Cardiac muscle cell (in vitro differentiated cells and primary cell): ENCODE data around the gene ISM1. TPM values are rescaled to one million over a fixed set of nuclear protein-coding genes. Genes with fewer than 3 reads are reported as not detected.

Experiments
- DNase-seq, 2 donors: peaks; one replicate each; pipeline versions ENCODE4 v3.0.0 to v3.0.0-alpha.2; 2010 to 2017; ENCODE audit warnings: low read depth in 1 of 2, low spot score in 1 of 2
- H3K27ac ChIP-seq: fragments of 200-600 bp; sonication (generic); 2 replicates; pipeline ENCODE4 v1.5.1; 2016
- H3K27me3 ChIP-seq: fragments of 200-600 bp; sonication (generic); 2 replicates; pipeline ENCODE4 v1.6.0; 2016; ENCODE audit warnings: control low read depth
- H3K36me3 ChIP-seq: fragments of 200-600 bp; sonication (generic); 2 replicates; pipeline ENCODE4 v1.5.1; 2016; ENCODE audit warnings: control low read depth
- H3K4me1 ChIP-seq: fragments of 200-600 bp; sonication (generic); 2 replicates; pipeline ENCODE4 v1.8.1; 2017; ENCODE audit warnings: low read depth, mild to moderate bottlenecking, mixed run types
- H3K4me3 ChIP-seq: fragments of 200-600 bp; sonication (generic); 2 replicates; pipeline ENCODE4 v1.5.1; 2016; ENCODE audit warnings: mild to moderate bottlenecking
- H3K9me3 ChIP-seq: fragments of 200-600 bp; sonication (generic); 2 replicates; pipeline ENCODE4 v1.5.1; 2017; ENCODE audit warnings: low read depth, mild to moderate bottlenecking, control low read depth
- polyA plus RNA-seq: library from polyadenylated mRNA; unstranded; fragments of >200 nt; fragmentation: Nextera tagmentation; extraction: Ambion mirVana; gene quantifications from 2 replicates; pipeline ENCODE4 v1.2.1, GENCODE V29; 2016
- total RNA-seq: library from RNA; depleted of rRNA; stranded (reverse); fragments of >200 nt; gene quantifications from 2 replicates; pipeline ENCODE4 v1.2.3, GENCODE V29; 2016
- TF ChIP-seq, protein P1 (sequence below): IDR thresholded peaks from 2 replicates; pipeline ENCODE4 v1.5.1; 2012; ENCODE audit warnings: low read depth, mild to moderate bottlenecking, low read length

ISM1 gene
- total and polyA plus RNA-seq, 2 experiments from 2014 or later = 0.21 to 0.59 TPM

DNA sequence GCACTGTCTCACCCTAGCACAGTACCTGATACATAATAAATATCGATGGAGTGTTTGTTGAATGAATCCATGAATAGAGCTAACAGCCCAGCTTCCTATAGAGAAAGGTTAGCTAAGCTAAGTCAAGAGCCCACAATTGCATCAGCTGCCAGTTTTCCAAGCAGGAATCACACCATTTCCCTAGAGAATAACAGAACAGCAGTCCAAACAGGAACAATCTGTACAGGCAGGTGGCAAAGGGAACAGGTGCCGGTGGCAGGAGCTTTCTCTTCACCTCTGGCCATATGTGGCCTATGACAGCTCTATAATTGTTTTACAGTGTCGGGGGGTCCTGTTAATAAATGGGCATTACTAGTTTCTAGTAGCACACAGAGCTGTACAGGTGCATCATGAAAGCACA lies 38.8 kb downstream of the ISM1 start:
- Histone ChIP-seq H3K4me3 (no peak overlapping the region), H3K36me3 (no peaks in the 10 kb centered on the region), H3K9me3 (no peaks in the 10 kb centered on the region), H3K4me1 (peaks cover 20% of the 10 kb centered on the region), H3K27me3 (no peaks in the 10 kb centered on the region), H3K27ac (no peak overlapping the region)
- no peak for DNase-seq
- TF ChIP-seq, protein P1, sequence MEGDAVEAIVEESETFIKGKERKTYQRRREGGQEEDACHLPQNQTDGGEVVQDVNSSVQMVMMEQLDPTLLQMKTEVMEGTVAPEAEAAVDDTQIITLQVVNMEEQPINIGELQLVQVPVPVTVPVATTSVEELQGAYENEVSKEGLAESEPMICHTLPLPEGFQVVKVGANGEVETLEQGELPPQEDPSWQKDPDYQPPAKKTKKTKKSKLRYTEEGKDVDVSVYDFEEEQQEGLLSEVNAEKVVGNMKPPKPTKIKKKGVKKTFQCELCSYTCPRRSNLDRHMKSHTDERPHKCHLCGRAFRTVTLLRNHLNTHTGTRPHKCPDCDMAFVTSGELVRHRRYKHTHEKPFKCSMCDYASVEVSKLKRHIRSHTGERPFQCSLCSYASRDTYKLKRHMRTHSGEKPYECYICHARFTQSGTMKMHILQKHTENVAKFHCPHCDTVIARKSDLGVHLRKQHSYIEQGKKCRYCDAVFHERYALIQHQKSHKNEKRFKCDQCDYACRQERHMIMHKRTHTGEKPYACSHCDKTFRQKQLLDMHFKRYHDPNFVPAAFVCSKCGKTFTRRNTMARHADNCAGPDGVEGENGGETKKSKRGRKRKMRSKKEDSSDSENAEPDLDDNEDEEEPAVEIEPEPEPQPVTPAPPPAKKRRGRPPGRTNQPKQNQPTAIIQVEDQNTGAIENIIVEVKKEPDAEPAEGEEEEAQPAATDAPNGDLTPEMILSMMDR = no peak

DNA sequence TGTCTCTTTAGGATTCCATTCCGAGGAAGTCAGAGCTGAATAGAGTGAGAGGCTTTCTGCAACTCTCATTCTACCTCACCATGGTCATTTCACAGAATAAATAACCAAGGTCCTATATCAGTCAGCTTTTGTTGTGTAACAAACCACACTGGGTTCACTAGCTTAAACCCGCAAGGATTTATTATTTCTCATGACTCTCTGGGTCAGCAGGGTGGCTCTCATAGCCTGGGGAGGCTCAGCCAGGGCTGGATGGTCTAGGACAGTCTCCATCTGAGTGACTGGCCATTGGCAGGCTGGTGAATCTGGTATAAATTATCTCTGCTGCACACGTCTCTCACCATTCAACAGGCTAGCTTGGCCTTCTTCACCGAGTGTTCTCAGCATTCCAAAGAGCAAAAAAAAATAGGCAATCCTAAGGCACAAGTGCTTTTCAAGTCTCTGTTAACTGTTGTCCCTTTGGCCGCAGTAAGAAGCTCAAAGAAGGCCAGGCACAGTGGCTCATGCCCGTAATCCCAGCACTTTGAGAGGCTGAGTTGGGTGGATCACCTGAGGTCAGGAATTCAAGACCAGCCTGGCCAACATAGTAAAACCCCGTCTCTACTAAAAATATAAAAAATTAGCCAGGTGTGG lies 39.7 kb downstream of the ISM1 start:
- no peak for DNase-seq
- TF ChIP-seq, protein P1 = no peak
- Histone ChIP-seq H3K4me1 (peaks cover 20% of the 10 kb centered on the region), H3K27ac (no peak overlapping the region), H3K4me3 (no peak overlapping the region), H3K9me3 (no peaks in the 10 kb centered on the region), H3K27me3 (no peaks in the 10 kb centered on the region), H3K36me3 (no peaks in the 10 kb centered on the region)

DNA sequence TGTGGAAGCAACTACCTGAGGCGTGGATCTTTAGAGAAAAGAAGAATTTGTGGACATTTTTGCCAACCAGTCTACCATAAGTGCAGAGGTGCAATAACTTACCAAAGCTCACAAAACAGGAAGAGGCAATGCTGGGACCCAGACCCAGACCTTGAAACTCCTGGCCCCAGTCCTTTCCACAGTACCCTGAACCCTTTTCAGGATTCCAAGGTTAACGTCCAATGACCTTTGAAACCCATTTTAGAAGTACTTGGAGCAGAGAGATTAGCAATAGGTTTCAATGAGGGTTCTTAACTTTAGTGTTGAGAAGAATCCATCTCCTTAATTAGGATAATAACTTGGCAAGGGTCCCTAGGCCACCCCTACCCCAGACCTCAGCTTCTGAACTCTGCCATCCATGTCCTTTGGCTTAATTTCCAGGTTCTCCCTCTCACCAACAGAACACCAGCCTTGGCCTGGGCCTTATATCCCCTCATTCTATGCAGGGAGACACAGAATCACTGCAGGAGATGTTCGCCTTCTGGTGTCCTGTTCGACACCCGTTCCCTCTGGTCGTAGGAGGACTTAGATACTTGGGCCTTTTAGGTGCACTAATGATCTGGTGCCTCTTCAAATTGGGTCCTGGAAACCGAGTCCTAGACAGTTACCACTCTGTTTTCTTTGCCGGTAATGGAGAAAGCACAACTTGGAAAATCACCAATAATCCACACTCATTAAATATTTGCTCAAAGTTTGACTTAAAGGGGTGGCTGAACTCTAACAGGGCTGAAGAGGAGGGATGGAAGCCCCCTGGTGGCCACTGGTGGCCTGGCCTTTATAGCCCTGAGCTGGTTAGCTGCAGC lies 40.6 kb downstream of the ISM1 start:
- no peak overlapping the region for H3K27ac ChIP-seq
- DNase-seq = peak; percentile 65 to 66
- H3K36me3 ChIP-seq = no peaks in the 10 kb centered on the region
- H3K9me3 ChIP-seq = no peaks in the 10 kb centered on the region
- no peak overlapping the region for H3K4me3 ChIP-seq
- H3K27me3 ChIP-seq = no peaks in the 10 kb centered on the region
- TF ChIP-seq, protein P1 = peak; percentile 82
- H3K4me1 ChIP-seq = peaks cover 20% of the 10 kb centered on the region

DNA sequence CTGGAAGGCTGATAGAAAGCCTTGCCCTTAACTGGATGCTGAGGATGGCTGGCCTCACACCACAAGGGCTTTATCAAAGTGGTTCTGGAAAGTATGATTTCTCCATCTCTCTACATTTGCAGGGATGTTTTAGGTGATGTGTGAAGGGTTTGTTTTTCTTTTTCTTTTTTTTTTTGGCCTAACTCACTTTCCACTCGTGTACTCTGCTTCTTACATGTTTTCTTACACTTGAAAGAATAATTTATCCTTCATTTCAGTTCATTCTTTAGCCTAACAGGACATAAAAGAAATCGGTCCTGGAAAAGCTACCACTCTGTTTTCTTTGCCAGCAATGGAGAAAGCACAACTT lies 41.2 kb downstream of the ISM1 start:
- H3K27me3 ChIP-seq = no peaks in the 10 kb centered on the region
- TF ChIP-seq, protein P1 = no peak
- H3K4me3 ChIP-seq = no peak overlapping the region
- H3K4me1 ChIP-seq = peaks cover 24% of the 10 kb centered on the region
- no peak overlapping the region for H3K27ac ChIP-seq
- H3K36me3 ChIP-seq = no peaks in the 10 kb centered on the region
- H3K9me3 ChIP-seq = no peaks in the 10 kb centered on the region
- DNase-seq = no peak

DNA sequence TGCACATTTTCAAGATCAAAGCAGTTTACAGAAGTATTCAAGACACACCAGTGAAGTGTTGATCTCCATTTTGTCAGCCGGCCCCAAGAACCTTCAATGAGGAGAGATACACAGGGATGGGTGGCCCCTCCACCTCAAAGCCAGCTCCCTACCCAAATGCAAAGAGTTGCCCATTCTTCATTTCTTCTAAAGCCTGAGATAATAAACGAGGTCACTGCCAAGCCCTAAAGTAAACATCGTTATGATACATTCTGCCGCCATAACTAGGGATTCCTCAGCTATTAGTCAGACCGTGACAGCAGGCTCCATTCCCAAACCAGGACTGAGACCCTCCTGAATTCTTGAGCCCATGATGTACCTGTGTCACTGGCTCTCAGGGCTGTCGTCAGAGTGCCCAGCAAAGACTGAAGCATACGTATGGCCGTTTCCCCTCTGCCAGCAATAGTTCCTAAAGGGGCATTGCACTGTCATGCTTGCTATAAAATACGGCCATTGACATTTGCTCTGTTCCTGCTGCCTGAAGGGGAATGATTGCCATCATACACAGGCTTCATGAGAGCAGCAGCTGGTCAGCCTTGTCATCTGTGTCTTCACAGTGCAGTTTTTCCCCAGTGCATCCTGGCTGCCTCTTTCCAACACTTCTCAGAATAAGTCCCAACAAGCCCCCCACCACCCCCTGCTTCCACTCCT lies 41.7 kb downstream of the ISM1 start:
- Histone ChIP-seq H3K27ac (no peak overlapping the region), H3K4me3 (no peak overlapping the region)

More for the DNA sequence above, 41.7 kb downstream of the ISM1 start:
- H3K9me3 ChIP-seq = no peaks in the 10 kb centered on the region
- H3K36me3 ChIP-seq = no peaks in the 10 kb centered on the region
- H3K27me3 ChIP-seq = no peaks in the 10 kb centered on the region
- no peak for DNase-seq
- peaks cover 29% of the 10 kb centered on the region for H3K4me1 ChIP-seq
- TF ChIP-seq, protein P1 = no peak
